HG02870 (cell line): ENCODE results near the gene ZNF423.
"Not testable (repeated sequence)": the region's sequence is repeated elsewhere in the genome, so short reads cannot be mapped to it uniquely, and the experiment has no call there.

ENCODE experiments used
- ATAC-seq: cut with Tn5 transposase; IDR thresholded peaks from one replicate; pipeline ENCODE4 v1.9.1; 2021; ENCODE audit warnings: mild to moderate bottlenecking, moderate library complexity; ENCODE audit not compliant: unreplicated experiment

ZNF423 gene

GRCh38 chr16:49855822-49856671 lies at the start of gene ZNF423:
TSS of gene ZNF423 (minus strand) at chr16:49856112. CDS start at chr16:49855774, 338 bp downstream.
- ATAC-seq = no peak

- ATAC-seq = no peak
Observed at GRCh38 chr16:49904348-49905062, 48.6 kb upstream of the ZNF423 start.

GRCh38 chr16:49902908-49903307 lies 47.0 kb upstream of the ZNF423 start:
- no peak for ATAC-seq

GRCh38 chr16:49901711-49902110 lies 45.8 kb upstream of the ZNF423 start:
- ATAC-seq = no peak

- ATAC-seq = no peak
Observed at GRCh38 chr16:49900875-49901274, 45.0 kb upstream of the ZNF423 start.

- no peak for ATAC-seq
Observed at GRCh38 chr16:49899991-49900695, 44.2 kb upstream of the ZNF423 start.

- no peak for ATAC-seq
Observed at GRCh38 chr16:49896447-49896964, 40.6 kb upstream of the ZNF423 start.

GRCh38 chr16:49890876-49891275 lies 35.0 kb upstream of the ZNF423 start:
- ATAC-seq = no peak

GRCh38 chr16:49889725-49890397 lies 33.9 kb upstream of the ZNF423 start:
- ATAC-seq = no peak

GRCh38 chr16:49886554-49887094 lies 30.7 kb upstream of the ZNF423 start:
- ATAC-seq = no peak

GRCh38 chr16:49884033-49885015 lies 28.4 kb upstream of the ZNF423 start:
- ATAC-seq = no peak

- no peak for ATAC-seq
Observed at GRCh38 chr16:49883076-49884014, 27.4 kb upstream of the ZNF423 start.

- ATAC-seq = no peak
Observed at GRCh38 chr16:49881890-49882289, 26.0 kb upstream of the ZNF423 start.

- not testable (repeated sequence) for ATAC-seq
Observed at GRCh38 chr16:49878540-49878939, 22.6 kb upstream of the ZNF423 start.

- no peak for ATAC-seq
Observed at GRCh38 chr16:49876716-49877129, 20.8 kb upstream of the ZNF423 start.

- ATAC-seq = no peak
Observed at GRCh38 chr16:49875806-49876715, 20.1 kb upstream of the ZNF423 start.

- no peak for ATAC-seq
Observed at GRCh38 chr16:49874613-49875237, 18.8 kb upstream of the ZNF423 start.
